GM12865 (cell line): ENCODE measurements around the gene OPN1MW3.
A peak's percentile ranks its signal among the peaks of the same experiment; 100 is the strongest.

Source experiments
- DNase-seq: peaks from one replicate; pipeline ENCODE4 v3.0.0; 2010; ENCODE audit warnings: low read depth
- H3K4me3 ChIP-seq: 2 replicates; pipeline ENCODE4 v1.5.1; 2011; ENCODE audit warnings: mild to moderate bottlenecking, low read depth, low read length, control low read depth
- TF ChIP-seq, protein P1 (sequence below): IDR thresholded peaks from 2 replicates; pipeline ENCODE4 v1.5.1; 2011; ENCODE audit warnings: low read length, control low read depth, low read depth, inconsistent platforms; ENCODE audit not compliant: insufficient read depth; ENCODE audit errors: missing control alignments

The OPN1MW3 gene

DNA sequence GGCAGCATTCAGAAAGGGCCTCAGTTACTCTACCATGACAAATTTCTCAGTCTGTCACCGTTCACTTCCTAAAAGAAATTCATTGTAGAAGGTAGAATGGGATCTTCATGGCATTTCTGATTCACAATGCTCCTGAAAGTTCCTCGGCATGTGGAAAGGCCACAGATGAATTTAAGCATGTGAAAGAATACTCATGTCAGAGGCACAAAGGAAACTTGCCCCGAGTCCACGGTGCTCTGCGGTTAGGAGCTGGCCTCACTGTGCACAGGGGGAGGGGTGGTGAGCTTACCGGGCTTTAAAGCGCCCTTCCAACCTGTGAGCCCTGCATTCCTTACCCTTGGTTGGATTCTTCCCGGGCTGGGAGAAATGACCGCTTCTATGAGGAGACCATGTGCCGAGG is 47.5 kb downstream of the OPN1MW3 start:
- TF ChIP-seq, protein P1, sequence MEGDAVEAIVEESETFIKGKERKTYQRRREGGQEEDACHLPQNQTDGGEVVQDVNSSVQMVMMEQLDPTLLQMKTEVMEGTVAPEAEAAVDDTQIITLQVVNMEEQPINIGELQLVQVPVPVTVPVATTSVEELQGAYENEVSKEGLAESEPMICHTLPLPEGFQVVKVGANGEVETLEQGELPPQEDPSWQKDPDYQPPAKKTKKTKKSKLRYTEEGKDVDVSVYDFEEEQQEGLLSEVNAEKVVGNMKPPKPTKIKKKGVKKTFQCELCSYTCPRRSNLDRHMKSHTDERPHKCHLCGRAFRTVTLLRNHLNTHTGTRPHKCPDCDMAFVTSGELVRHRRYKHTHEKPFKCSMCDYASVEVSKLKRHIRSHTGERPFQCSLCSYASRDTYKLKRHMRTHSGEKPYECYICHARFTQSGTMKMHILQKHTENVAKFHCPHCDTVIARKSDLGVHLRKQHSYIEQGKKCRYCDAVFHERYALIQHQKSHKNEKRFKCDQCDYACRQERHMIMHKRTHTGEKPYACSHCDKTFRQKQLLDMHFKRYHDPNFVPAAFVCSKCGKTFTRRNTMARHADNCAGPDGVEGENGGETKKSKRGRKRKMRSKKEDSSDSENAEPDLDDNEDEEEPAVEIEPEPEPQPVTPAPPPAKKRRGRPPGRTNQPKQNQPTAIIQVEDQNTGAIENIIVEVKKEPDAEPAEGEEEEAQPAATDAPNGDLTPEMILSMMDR: no peak
- DNase-seq: no peak

DNA sequence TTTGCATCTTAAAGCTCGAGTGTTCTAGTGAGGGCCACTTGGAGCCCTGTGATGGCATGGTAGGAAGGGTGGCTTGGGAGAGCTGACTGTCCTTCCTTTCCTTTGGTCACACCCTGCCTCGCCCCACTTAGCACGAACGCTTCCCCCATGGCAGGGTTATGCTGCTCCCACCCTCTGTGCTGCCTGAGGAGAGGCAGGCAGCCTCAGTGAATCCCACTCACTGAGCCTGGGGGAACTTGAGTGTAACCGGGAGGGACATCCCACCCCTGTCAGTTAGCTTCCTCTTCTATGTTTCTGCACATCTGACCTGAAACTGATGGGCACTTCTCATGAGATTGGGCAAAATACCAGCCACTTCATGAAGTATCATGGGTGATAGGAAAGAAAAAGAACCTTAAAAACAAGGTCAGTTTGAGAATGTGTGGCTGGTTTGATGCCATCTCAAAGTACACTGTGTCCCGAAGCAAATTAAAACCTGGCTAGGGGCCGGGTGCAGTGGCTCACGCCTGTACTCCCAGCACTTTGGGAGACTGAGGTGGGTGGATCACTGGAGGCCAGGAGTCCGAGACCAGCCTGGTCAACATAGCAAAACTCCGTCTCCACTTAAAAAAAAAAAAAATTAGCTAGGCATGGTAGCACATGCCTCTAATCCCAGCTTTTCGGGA is 48.3 kb downstream of the OPN1MW3 start:
- TF ChIP-seq, protein P1: no peak
- no peak for DNase-seq
- no peak overlapping the region for H3K4me3 ChIP-seq

More for the DNA sequence above, 47.5 kb downstream of the OPN1MW3 start:
- no peak overlapping the region for H3K4me3 ChIP-seq

DNA sequence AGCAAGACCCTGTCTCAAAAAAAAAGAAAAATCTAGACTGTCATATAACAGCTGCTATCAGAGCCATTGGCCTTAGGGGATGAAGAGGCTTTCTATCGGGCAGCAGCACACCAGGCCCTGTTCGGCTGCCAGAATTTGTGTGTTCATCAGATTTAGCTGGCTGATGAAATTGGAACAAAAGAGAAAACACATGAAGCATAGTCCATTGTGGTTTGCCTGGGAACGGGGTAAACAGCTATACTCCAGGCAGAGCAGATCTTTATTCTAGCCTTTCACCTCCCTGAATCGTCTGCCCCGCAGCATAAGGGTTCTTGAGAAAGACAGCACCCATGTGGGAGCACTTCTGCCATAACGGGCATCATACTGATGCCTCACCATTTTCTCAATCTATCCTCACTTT is 49.8 kb downstream of the OPN1MW3 start:
- DNase-seq: no peak
- no peak overlapping the region for H3K4me3 ChIP-seq
- TF ChIP-seq, protein P1: no peak

DNA sequence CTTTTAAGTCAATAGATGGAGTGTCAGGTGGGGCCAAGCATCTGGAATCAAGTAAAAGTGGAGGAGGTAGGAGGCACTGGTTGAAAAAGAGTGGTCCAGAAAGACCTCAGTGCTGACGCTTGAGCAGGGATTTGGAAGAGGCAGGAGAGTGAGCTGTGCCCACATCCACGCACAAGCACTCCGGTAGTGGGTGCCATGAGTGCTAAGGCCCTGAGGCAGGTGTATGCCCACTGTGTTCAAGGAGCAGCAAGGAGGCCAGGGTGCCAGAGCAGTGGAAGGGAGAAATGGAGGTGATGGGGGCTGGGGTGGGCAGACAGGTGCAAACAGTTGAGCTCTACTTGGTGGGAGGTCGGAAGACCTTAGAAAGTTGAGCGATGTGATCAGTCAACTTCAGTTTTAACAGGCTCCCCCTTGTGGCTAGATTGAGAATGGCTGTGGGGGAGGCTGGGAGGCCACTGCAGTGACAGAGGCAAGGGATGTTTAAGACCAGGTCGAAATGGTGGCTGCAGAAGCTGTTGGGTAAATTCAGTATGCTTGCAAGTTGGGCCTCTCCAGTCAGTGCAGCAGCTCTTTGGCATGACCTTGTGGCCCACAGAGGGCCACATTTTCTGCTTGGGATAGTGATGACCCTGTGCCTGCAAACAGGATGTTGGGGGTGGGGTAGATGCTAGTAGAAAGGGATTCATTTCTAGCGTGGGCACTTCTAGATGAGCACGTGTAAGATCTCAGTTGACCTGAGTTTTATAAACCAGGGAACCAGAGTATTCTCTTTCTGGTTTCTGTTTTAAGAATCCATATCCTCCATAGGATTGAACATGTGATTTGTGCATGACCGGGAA is 50.9 kb downstream of the OPN1MW3 start:
- TF ChIP-seq, protein P1: peak; percentile 69
- no peak overlapping the region for H3K4me3 ChIP-seq
- peak; percentile 61 for DNase-seq

DNA sequence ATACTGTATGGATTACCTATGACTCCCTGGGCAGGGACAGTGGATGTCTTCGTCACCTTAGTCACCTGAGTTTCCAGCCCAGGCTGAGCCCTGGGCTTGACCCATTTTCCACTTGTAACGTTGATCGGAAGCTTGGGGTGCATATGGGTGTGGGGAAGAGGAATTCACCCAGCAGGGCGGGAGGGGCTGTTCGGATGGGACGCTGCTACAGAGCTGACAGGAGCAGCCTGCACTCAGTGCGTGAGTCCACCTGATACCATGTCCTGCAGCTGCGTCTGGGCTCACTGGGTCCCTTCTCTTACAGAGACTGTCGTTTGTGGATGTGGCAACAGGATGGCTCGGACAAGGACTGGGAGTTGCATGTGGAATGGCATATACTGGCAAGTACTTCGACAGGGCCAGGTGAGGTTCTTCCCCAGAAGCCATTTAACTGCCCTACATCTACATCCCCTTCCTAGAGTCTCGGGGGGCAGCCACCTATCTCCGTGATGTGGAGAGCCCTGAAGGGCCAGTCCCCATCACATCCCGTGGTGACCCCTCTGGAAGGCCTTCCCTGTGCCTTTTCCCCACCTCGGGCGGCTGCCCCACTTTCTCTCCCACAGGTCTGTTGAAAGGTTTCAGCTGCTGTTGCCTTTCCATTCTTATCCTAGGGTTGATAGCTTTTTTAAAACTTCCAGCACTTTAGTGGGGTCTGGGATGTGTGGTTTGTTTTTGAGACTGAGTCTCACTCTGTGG is 51.8 kb downstream of the OPN1MW3 start:
- H3K4me3 ChIP-seq: no peak overlapping the region
- no peak for DNase-seq
- TF ChIP-seq, protein P1: no peak

DNA sequence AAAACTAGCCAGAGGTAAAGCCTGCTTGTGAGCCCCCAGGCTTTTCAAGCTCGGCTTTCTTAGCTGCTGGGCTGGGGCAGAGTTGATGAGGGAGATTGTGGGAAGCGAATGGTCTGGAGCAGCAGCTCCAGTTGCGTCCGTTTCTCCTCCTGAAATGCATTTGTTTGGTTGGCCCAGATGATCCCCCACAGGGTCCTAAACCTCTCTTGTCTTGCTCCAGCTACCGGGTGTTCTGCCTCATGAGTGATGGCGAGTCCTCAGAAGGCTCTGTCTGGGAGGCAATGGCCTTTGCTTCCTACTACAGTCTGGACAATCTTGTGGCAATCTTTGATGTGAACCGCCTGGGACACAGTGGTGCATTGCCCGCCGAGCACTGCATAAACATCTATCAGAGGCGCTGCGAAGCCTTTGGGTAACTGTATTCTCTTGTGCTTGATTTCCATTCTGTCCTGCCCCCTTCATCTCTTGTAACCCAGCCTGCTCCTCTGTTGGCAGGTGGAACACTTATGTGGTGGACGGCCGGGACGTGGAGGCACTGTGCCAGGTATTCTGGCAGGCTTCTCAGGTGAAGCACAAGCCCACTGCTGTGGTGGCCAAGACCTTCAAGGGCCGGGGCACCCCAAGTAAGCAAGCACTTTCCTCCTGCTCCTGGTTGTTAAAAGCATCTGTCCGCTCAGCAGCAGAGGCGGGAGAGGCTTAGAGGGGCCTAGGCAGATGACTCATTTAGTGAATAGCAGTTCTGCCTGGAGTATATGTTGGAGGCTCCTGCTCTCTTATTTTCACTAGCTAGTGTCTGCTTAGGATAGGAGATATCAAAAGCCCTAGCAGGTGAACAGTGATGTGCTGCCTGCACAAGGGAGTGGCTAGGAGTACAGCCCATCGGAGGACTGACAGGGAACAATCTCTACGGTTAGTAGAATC is 53.5 kb downstream of the OPN1MW3 start:
- DNase-seq: peak; percentile 20
- TF ChIP-seq, protein P1: no peak
- H3K4me3 ChIP-seq: no peak overlapping the region
